ENCODE results near the gene TPH2. TPM values are rescaled to one million over a fixed set of nuclear protein-coding genes. Genes with fewer than 3 reads are reported as not detected.

The TPH2 gene
- total RNA-seq, 1 experiment from 2014 or later, result 0.83 TPM

- TF ChIP-seq HMGXB4 (CRISPR knock-in tag; IDR thresholded peaks at IDR 0.05) (no peak), IRF2 (CRISPR knock-in tag; IDR thresholded peaks at IDR 0.05; ENCODE audit: borderline replicate concordance, low read depth) (no peak), ZNF219 (CRISPR knock-in tag; IDR thresholded peaks at IDR 0.05; ENCODE audit: borderline replicate concordance) (no peak), ZNF232 (CRISPR knock-in tag; IDR thresholded peaks at IDR 0.05) (no peak), NFYB (CRISPR knock-in tag; conservative IDR thresholded peaks at IDR 0.05; ENCODE audit: low read depth) (no peak), NR3C1 (CRISPR knock-in tag; conservative IDR thresholded peaks at IDR 0.05; ENCODE audit: low read depth) (no peak), PRRX2 (CRISPR knock-in tag; IDR thresholded peaks at IDR 0.05) (no peak), ATF1 (CRISPR knock-in tag; IDR thresholded peaks at IDR 0.05) (no peak), ETV6 (CRISPR knock-in tag; IDR thresholded peaks at IDR 0.05) (no peak), SMAD4 (CRISPR knock-in tag; IDR thresholded peaks at IDR 0.05) (no peak), MAX (CRISPR knock-in tag; IDR thresholded peaks at IDR 0.05) (no peak), EMX1 (CRISPR knock-in tag; IDR thresholded peaks at IDR 0.05) (no peak), FOXK1 (CRISPR knock-in tag; IDR thresholded peaks at IDR 0.05) (no peak)
These were observed 135.4 kb downstream of the TPH2 start (continued) for GRCh38 chr12:72074065-72074464.

GRCh38 chr12:72074956-72075355, 136.3 kb downstream of the TPH2 start:
- DNase-seq (ENCODE audit: low spot score) (no peak), ATAC-seq (peak; percentile 22; the same call in 1 of the 2 replicates)
- H3K36me3 Mint-ChIP-seq, result peaks cover 28% of the 10 kb centered on the region
- H3K27me3 Mint-ChIP-seq (ENCODE audit: low read depth), result peaks cover 4% of the 10 kb centered on the region
- peaks cover 4% of the 10 kb centered on the region for H3K4me1 Mint-ChIP-seq
- no peak overlapping the region for H3K27ac Mint-ChIP-seq
- ChIA-PET CTCF (interaction anchor here (0.5 kb wide), 1 partner anchor 197 kb away, joined by 3 read pairs; the partner anchor contains the start of gene TRHDE), POLR2A (no interaction called here)
- no peak overlapping the region for H3K4me3 Mint-ChIP-seq
- peaks cover 31% of the 10 kb centered on the region for H3K9me3 Mint-ChIP-seq
- no peak for TF ChIP-seq HMGXB4 (CRISPR knock-in tag; IDR thresholded peaks at IDR 0.05)
- no peak for TF ChIP-seq ZNF219 (CRISPR knock-in tag; IDR thresholded peaks at IDR 0.05; ENCODE audit: borderline replicate concordance)
- TF ChIP-seq CTCF (IDR thresholded peaks at IDR 0.05), result no peak
- no peak for TF ChIP-seq ZSCAN18 (CRISPR knock-in tag; IDR thresholded peaks at IDR 0.05)
- TF ChIP-seq PRDM15 (CRISPR knock-in tag; IDR thresholded peaks at IDR 0.05), result no peak
- no peak for TF ChIP-seq E2F5 (CRISPR knock-in tag; IDR thresholded peaks at IDR 0.05)
- no peak for TF ChIP-seq ZNF425 (CRISPR knock-in tag; conservative IDR thresholded peaks at IDR 0.05)
- no peak for TF ChIP-seq ATF1 (CRISPR knock-in tag; IDR thresholded peaks at IDR 0.05)
- TF ChIP-seq RELA (CRISPR knock-in tag; IDR thresholded peaks at IDR 0.05; ENCODE audit: borderline replicate concordance), result no peak

All from WTC11 (cell line).